Activated naive CD8-positive, alpha-beta T cell (primary cell): ENCODE measurements around the gene ANKMY1.

Experiments used
- H3K27ac Mint-ChIP-seq: one replicate; pipeline ENCODE4 v1.8.0; 2021; ENCODE audit warnings: mixed read lengths
- H3K27me3 Mint-ChIP-seq: one replicate; pipeline ENCODE4 v1.8.0; 2021; ENCODE audit warnings: mixed read lengths
- H3K36me3 Mint-ChIP-seq: one replicate; pipeline ENCODE4 v1.8.0; 2021; ENCODE audit warnings: mixed read lengths
- H3K4me1 Mint-ChIP-seq: one replicate; pipeline ENCODE4 v1.8.0; 2021; ENCODE audit warnings: low read depth, mixed read lengths
- H3K4me3 Mint-ChIP-seq: one replicate; pipeline ENCODE4 v1.8.0; 2021; ENCODE audit warnings: mild to moderate bottlenecking, mixed read lengths
- H3K9me3 Mint-ChIP-seq: one replicate; pipeline ENCODE4 v1.8.0; 2021; ENCODE audit warnings: low read depth, mixed read lengths

The ANKMY1 gene

GRCh38 chr2:240578488-240578887 lies 20.7 kb upstream of the ANKMY1 start:
- Mint-ChIP-seq H3K36me3 (peaks cover 6% of the 10 kb centered on the region), H3K27me3 (no peaks in the 10 kb centered on the region), H3K4me1 (peaks cover 33% of the 10 kb centered on the region), H3K9me3 (no peaks in the 10 kb centered on the region), H3K4me3 (no peak overlapping the region), H3K27ac (peak overlapping the region; percentile 77)

GRCh38 chr2:240578110-240578450 lies 20.3 kb upstream of the ANKMY1 start:
- Mint-ChIP-seq H3K4me3 (no peak overlapping the region), H3K27ac (no peak overlapping the region), H3K9me3 (no peaks in the 10 kb centered on the region), H3K27me3 (no peaks in the 10 kb centered on the region), H3K36me3 (peaks cover 6% of the 10 kb centered on the region), H3K4me1 (peaks cover 29% of the 10 kb centered on the region)

GRCh38 chr2:240577281-240578109 lies 19.7 kb upstream of the ANKMY1 start:
- Mint-ChIP-seq H3K36me3 (peaks cover 6% of the 10 kb centered on the region), H3K4me3 (no peak overlapping the region), H3K9me3 (no peaks in the 10 kb centered on the region), H3K4me1 (peaks cover 26% of the 10 kb centered on the region), H3K27ac (no peak overlapping the region), H3K27me3 (no peaks in the 10 kb centered on the region)

- Mint-ChIP-seq H3K4me3 (no peak overlapping the region), H3K4me1 (peaks cover 20% of the 10 kb centered on the region), H3K9me3 (no peaks in the 10 kb centered on the region), H3K27ac (no peak overlapping the region), H3K36me3 (peaks cover 6% of the 10 kb centered on the region), H3K27me3 (no peaks in the 10 kb centered on the region)
Measured at GRCh38 chr2:240576436-240577205, 18.8 kb upstream of the ANKMY1 start.

- H3K27me3 Mint-ChIP-seq, result no peaks in the 10 kb centered on the region
- H3K27ac Mint-ChIP-seq, result no peak overlapping the region
- no peaks in the 10 kb centered on the region for H3K9me3 Mint-ChIP-seq
- no peak overlapping the region for H3K4me3 Mint-ChIP-seq
- peaks cover 25% of the 10 kb centered on the region for H3K4me1 Mint-ChIP-seq
- H3K36me3 Mint-ChIP-seq, result peaks cover 2% of the 10 kb centered on the region
Measured at GRCh38 chr2:240576036-240576435, 18.2 kb upstream of the ANKMY1 start.

- Mint-ChIP-seq H3K9me3 (no peaks in the 10 kb centered on the region), H3K36me3 (no peaks in the 10 kb centered on the region), H3K27me3 (no peaks in the 10 kb centered on the region), H3K4me1 (peaks cover 27% of the 10 kb centered on the region), H3K27ac (no peak overlapping the region), H3K4me3 (no peak overlapping the region)
Measured at GRCh38 chr2:240575101-240575965, 17.5 kb upstream of the ANKMY1 start.

GRCh38 chr2:240574386-240575100 lies 16.8 kb upstream of the ANKMY1 start:
- Mint-ChIP-seq H3K36me3 (no peaks in the 10 kb centered on the region), H3K4me3 (no peak overlapping the region), H3K27me3 (no peaks in the 10 kb centered on the region), H3K27ac (no peak overlapping the region), H3K4me1 (peaks cover 26% of the 10 kb centered on the region), H3K9me3 (no peaks in the 10 kb centered on the region)

- no peak overlapping the region for H3K4me3 Mint-ChIP-seq
- H3K9me3 Mint-ChIP-seq, result no peaks in the 10 kb centered on the region
- no peak overlapping the region for H3K27ac Mint-ChIP-seq
- H3K36me3 Mint-ChIP-seq, result no peaks in the 10 kb centered on the region
- H3K27me3 Mint-ChIP-seq, result no peaks in the 10 kb centered on the region
- peaks cover 23% of the 10 kb centered on the region for H3K4me1 Mint-ChIP-seq
Measured at GRCh38 chr2:240573516-240574385, 16.0 kb upstream of the ANKMY1 start.

- no peaks in the 10 kb centered on the region for H3K9me3 Mint-ChIP-seq
- H3K4me1 Mint-ChIP-seq, result peaks cover 21% of the 10 kb centered on the region
- no peaks in the 10 kb centered on the region for H3K36me3 Mint-ChIP-seq
- no peak overlapping the region for H3K27ac Mint-ChIP-seq
- no peaks in the 10 kb centered on the region for H3K27me3 Mint-ChIP-seq
- no peak overlapping the region for H3K4me3 Mint-ChIP-seq
Measured at GRCh38 chr2:240573071-240573515, 15.3 kb upstream of the ANKMY1 start.

- H3K36me3 Mint-ChIP-seq, result no peaks in the 10 kb centered on the region
- H3K27me3 Mint-ChIP-seq, result no peaks in the 10 kb centered on the region
- no peak overlapping the region for H3K27ac Mint-ChIP-seq
- no peaks in the 10 kb centered on the region for H3K9me3 Mint-ChIP-seq
- no peak overlapping the region for H3K4me3 Mint-ChIP-seq
- peaks cover 24% of the 10 kb centered on the region for H3K4me1 Mint-ChIP-seq
Measured at GRCh38 chr2:240572141-240573031, 14.6 kb upstream of the ANKMY1 start.

GRCh38 chr2:240571314-240571973 lies 13.7 kb upstream of the ANKMY1 start:
- Mint-ChIP-seq H3K9me3 (no peaks in the 10 kb centered on the region), H3K27me3 (no peaks in the 10 kb centered on the region), H3K27ac (peak overlapping the region; percentile 61), H3K4me3 (no peak overlapping the region), H3K36me3 (no peaks in the 10 kb centered on the region), H3K4me1 (peaks cover 30% of the 10 kb centered on the region)

GRCh38 chr2:240570531-240571313 lies 12.9 kb upstream of the ANKMY1 start:
- H3K4me3 Mint-ChIP-seq, result peak overlapping the region; percentile 30
- no peaks in the 10 kb centered on the region for H3K36me3 Mint-ChIP-seq
- H3K27ac Mint-ChIP-seq, result no peak overlapping the region
- no peaks in the 10 kb centered on the region for H3K9me3 Mint-ChIP-seq
- peaks cover 32% of the 10 kb centered on the region for H3K4me1 Mint-ChIP-seq
- no peaks in the 10 kb centered on the region for H3K27me3 Mint-ChIP-seq
